DND-41 (cell line): Measurements from ENCODE around the gene REC114.

Experiments
- EZH2 ChIP-seq: IDR thresholded peaks from 3 replicates; pipeline ENCODE4 v1.6.1; 2012; ENCODE audit warnings: borderline replicate concordance, low read depth, mild to moderate bottlenecking, moderate library complexity, low read length, inconsistent platforms; ENCODE audit not compliant: severe bottlenecking
- TF ChIP-seq, protein P1 (sequence below): IDR thresholded peaks from 2 replicates; pipeline ENCODE4 v1.5.1; 2012; ENCODE audit warnings: borderline replicate concordance, low read length, moderate library complexity, mild to moderate bottlenecking; ENCODE audit not compliant: poor library complexity, severe bottlenecking; ENCODE audit errors: extremely low read depth

GRCh38 chr15:73605759-73606436 lies 162.9 kb downstream of the REC114 start:
- TF ChIP-seq, protein P1, sequence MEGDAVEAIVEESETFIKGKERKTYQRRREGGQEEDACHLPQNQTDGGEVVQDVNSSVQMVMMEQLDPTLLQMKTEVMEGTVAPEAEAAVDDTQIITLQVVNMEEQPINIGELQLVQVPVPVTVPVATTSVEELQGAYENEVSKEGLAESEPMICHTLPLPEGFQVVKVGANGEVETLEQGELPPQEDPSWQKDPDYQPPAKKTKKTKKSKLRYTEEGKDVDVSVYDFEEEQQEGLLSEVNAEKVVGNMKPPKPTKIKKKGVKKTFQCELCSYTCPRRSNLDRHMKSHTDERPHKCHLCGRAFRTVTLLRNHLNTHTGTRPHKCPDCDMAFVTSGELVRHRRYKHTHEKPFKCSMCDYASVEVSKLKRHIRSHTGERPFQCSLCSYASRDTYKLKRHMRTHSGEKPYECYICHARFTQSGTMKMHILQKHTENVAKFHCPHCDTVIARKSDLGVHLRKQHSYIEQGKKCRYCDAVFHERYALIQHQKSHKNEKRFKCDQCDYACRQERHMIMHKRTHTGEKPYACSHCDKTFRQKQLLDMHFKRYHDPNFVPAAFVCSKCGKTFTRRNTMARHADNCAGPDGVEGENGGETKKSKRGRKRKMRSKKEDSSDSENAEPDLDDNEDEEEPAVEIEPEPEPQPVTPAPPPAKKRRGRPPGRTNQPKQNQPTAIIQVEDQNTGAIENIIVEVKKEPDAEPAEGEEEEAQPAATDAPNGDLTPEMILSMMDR, result no peak
- no peak for TF ChIP-seq EZH2
